GM15510 (cell line): Measurements from ENCODE around the gene IRF2BP1.

Source experiments
- POLR2A ChIP-seq: IDR thresholded peaks from 3 replicates; pipeline ENCODE4 v1.6.1; 2011; ENCODE audit warnings: borderline replicate concordance; ENCODE audit not compliant: insufficient read length; ENCODE audit errors: extremely low read depth

The IRF2BP1 gene

GRCh38 chr19:45862564-45863334, 23.2 kb downstream of the IRF2BP1 start, which contains the start of gene SYMPK:
Gene SYMPK, minus strand, starts transcription at chr19:45863147. Its CDS starts 8,652 bp downstream, at chr19:45854495.
- TF ChIP-seq POLR2A, result peak; percentile 69

- no peak for TF ChIP-seq POLR2A
Measured at GRCh38 chr19:45862271-45862563, 23.7 kb downstream of the IRF2BP1 start.

- TF ChIP-seq POLR2A, result no peak
Measured at GRCh38 chr19:45860359-45861259, 25.3 kb downstream of the IRF2BP1 start.

GRCh38 chr19:45854167-45854778, 31.7 kb downstream of the IRF2BP1 start:
- no peak for TF ChIP-seq POLR2A

GRCh38 chr19:45852983-45853382, 33.0 kb downstream of the IRF2BP1 start:
- TF ChIP-seq POLR2A, result no peak

GRCh38 chr19:45852145-45852750, 33.7 kb downstream of the IRF2BP1 start:
- TF ChIP-seq POLR2A, result no peak

GRCh38 chr19:45848922-45849321, 37.0 kb downstream of the IRF2BP1 start:
- no peak for TF ChIP-seq POLR2A

GRCh38 chr19:45847663-45848062, 38.3 kb downstream of the IRF2BP1 start:
- no peak for TF ChIP-seq POLR2A

GRCh38 chr19:45842198-45842597, 43.7 kb downstream of the IRF2BP1 start:
- TF ChIP-seq POLR2A, result no peak

- no peak for TF ChIP-seq POLR2A
Measured at GRCh38 chr19:45834970-45835369, 51.0 kb downstream of the IRF2BP1 start.
